Keratinocyte (primary cell): ENCODE measurements around the gene DTD1. TPM values are rescaled to one million over a fixed set of nuclear protein-coding genes. Genes with fewer than 3 reads are reported as not detected.

Source experiments
- DNase-seq: peaks from one replicate; pipeline ENCODE4 v3.0.0-alpha.2; 2011; ENCODE audit warnings: low read depth, missing footprints, low spot score
- FAIRE-seq: peaks from 2 replicates; lab custom pipeline; 2011; peaks lifted over from hg19 to GRCh38; lab: Jason Lieb, UNC
- H2AFZ ChIP-seq: 2 replicates; pipeline ENCODE4 v1.6.0; 2012; ENCODE audit warnings: low read length, control low read depth, inconsistent platforms; ENCODE audit not compliant: control insufficient read depth
- H3K27ac ChIP-seq: 2 replicates; pipeline ENCODE4 v1.5.1; 2011; ENCODE audit warnings: low read length; ENCODE audit not compliant: control insufficient read depth, insufficient read depth
- H3K27me3 ChIP-seq: 3 replicates; pipeline ENCODE4 v1.6.0; 2011; ENCODE audit warnings: low read length; ENCODE audit not compliant: control insufficient read depth, insufficient read depth; ENCODE audit errors: extremely low read depth
- H3K36me3 ChIP-seq, 2 experiments: 2 replicates in 1 of 2; 3 replicates in 1 of 2; pipeline ENCODE4 v1.5.1; 2011; ENCODE audit warnings: low read length in 2 of 2, mild to moderate bottlenecking in 1 of 2; ENCODE audit not compliant: control insufficient read depth in 2 of 2, insufficient read depth in 2 of 2; ENCODE audit errors: extremely low read depth in 1 of 2
- H3K4me1 ChIP-seq: 3 replicates; pipeline ENCODE4 v1.5.1; 2011; ENCODE audit warnings: low read length; ENCODE audit not compliant: control insufficient read depth, insufficient read depth; ENCODE audit errors: extremely low read depth
- H3K4me2 ChIP-seq: 3 replicates; pipeline ENCODE4 v1.6.0; 2011; ENCODE audit warnings: low read depth, low read length; ENCODE audit not compliant: control insufficient read depth, insufficient read depth; ENCODE audit errors: extremely low read depth
- H3K4me3 ChIP-seq, 3 experiments: fragments of 200-600 bp in 1 of 3; sonication (generic) in 1 of 3; 2 replicates in 2 of 3; 3 replicates in 1 of 3; pipeline ENCODE4 v1.5.1; 2011 to 2016; ENCODE audit warnings: low read length in 3 of 3, mild to moderate bottlenecking in 3 of 3, control low read depth in 2 of 3, inconsistent platforms in 1 of 3, low read depth in 1 of 3, mixed read lengths in 1 of 3, mixed run types in 1 of 3, moderate library complexity in 1 of 3; ENCODE audit not compliant: control insufficient read depth in 2 of 3, insufficient read depth in 2 of 3; ENCODE audit errors: extremely low read depth in 1 of 3
- H3K79me2 ChIP-seq: 2 replicates; pipeline ENCODE4 v1.6.0; 2012; ENCODE audit warnings: low read length; ENCODE audit not compliant: control insufficient read depth, insufficient read depth
- H3K9ac ChIP-seq: 3 replicates; pipeline ENCODE4 v1.6.0; 2011; ENCODE audit warnings: low read length; ENCODE audit not compliant: control insufficient read depth, insufficient read depth; ENCODE audit errors: extremely low read depth
- H3K9me1 ChIP-seq: 3 replicates; pipeline ENCODE4 v1.6.0; 2011; ENCODE audit warnings: low read length; ENCODE audit not compliant: control insufficient read depth, insufficient read depth; ENCODE audit errors: extremely low read depth
- H3K9me3 ChIP-seq: 2 replicates; pipeline ENCODE4 v1.5.1; 2012; ENCODE audit warnings: low read depth, low read length; ENCODE audit not compliant: control insufficient read depth
- H4K20me1 ChIP-seq: 3 replicates; pipeline ENCODE4 v1.6.0; 2011; ENCODE audit warnings: low read length; ENCODE audit not compliant: control insufficient read depth, insufficient read depth; ENCODE audit errors: extremely low read depth
- CTCF ChIP-seq, 3 experiments: IDR thresholded peaks in 1 of 3; conservative IDR thresholded peaks in 1 of 3; optimal IDR thresholded peaks in 1 of 3; 2 replicates in 2 of 3; 3 replicates in 1 of 3; pipeline versions ENCODE3 to v1.5.1; 2011; ENCODE audit warnings: low read length in 3 of 3, mild to moderate bottlenecking in 3 of 3, moderate library complexity in 2 of 3, control low read depth in 1 of 3, inconsistent platforms in 1 of 3; ENCODE audit not compliant: insufficient read depth in 2 of 3; ENCODE audit errors: extremely low read depth in 1 of 3
- EZH2 ChIP-seq: IDR thresholded peaks from one replicate; pipeline ENCODE4 v1.6.1; 2012; ENCODE audit warnings: inconsistent platforms, mild to moderate bottlenecking, low read length, moderate library complexity
- dilution Hi-C: fragments of 300-500 bp; cut with MboI; formaldehyde crosslinking; loops from one replicate; pipeline ENCODE4 v1.7.0; 2020; ENCODE audit warnings: low sequenced_read_pairs; ENCODE audit not compliant: extremely low pct_ligation_motif_present
- polyA plus RNA-seq, 5 experiments: library from polyadenylated mRNA; depleted of rRNA in 3 of 5; stranded (reverse) in 3 of 5; stranded (forward) in 1 of 5; unstranded in 1 of 5; fragments of >200 nt; gene quantifications; 1 replicate in 1 of 5; 2 replicates in 3 of 5; 3 replicates in 1 of 5; pipeline versions ENCODE4 v1.2.1 to v1.2.3, GENCODE V29; 2011 to 2012; ENCODE audit warnings: missing spikeins in 2 of 5, low read depth in 1 of 5, low replicate concordance in 1 of 5

Gene DTD1
- polyA plus RNA-seq, 1 donor (not counting 4 experiments of a cell fraction or from before 2014, with no cell fraction given), result 68.3 TPM

- H3K79me2 ChIP-seq, result no peaks in the 10 kb centered on the region
- dilution Hi-C loops, result no loop called here
These were observed 206.0 kb downstream of the DTD1 start for GRCh38 chr20:18793625-18794427.

GRCh38 chr20:18794428-18794787 lies 206.6 kb downstream of the DTD1 start:
- Histone ChIP-seq H2AFZ (peak overlapping the region; percentile 88), H3K27ac (peak overlapping the region; percentile 78), H3K9ac (peak overlapping the region; percentile 83), H3K4me3 (peak overlapping the region; percentile 76 to 89 (median 84)), H3K9me3 (no peaks in the 10 kb centered on the region), H3K4me2 (peak overlapping the region; percentile 80), H3K79me2 (no peaks in the 10 kb centered on the region), H3K27me3 (no peaks in the 10 kb centered on the region), H3K4me1 (peaks cover 5% of the 10 kb centered on the region), H3K9me1 (no peaks in the 10 kb centered on the region), H4K20me1 (no peaks in the 10 kb centered on the region), H3K36me3 (no peaks in the 10 kb centered on the region)
- DNase-seq, result no peak
- no peak for FAIRE-seq
- dilution Hi-C loops, result no loop called here
- no peak for TF ChIP-seq CTCF (optimal IDR thresholded peaks at IDR 0.05 in 1 of 3, IDR thresholded peaks at IDR 0.05 in 1 of 3, conservative IDR thresholded peaks at IDR 0.05 in 1 of 3; ENCODE audit: extremely low read depth in 1 of 3, insufficient read depth in 2 of 3, low read length in 3 of 3)
- TF ChIP-seq EZH2, result no peak

More at GRCh38 chr20:18793625-18794427, 206.0 kb downstream of the DTD1 start:
- TF ChIP-seq EZH2 (no peak), CTCF (optimal IDR thresholded peaks at IDR 0.05 in 1 of 3, IDR thresholded peaks at IDR 0.05 in 1 of 3, conservative IDR thresholded peaks at IDR 0.05 in 1 of 3; ENCODE audit: extremely low read depth in 1 of 3, insufficient read depth in 2 of 3, low read length in 3 of 3) (peak in 1 of 3 experiments; percentile 34)
- no peaks in the 10 kb centered on the region for H3K9me3 ChIP-seq
- no peaks in the 10 kb centered on the region for H3K36me3 ChIP-seq
- H3K4me2 ChIP-seq, result peak overlapping the region; percentile 80
- peak overlapping the region; percentile 83 for H3K9ac ChIP-seq
- FAIRE-seq, result peak; percentile 95
- peak overlapping the region; percentile 78 for H3K27ac ChIP-seq
- H2AFZ ChIP-seq, result peak overlapping the region; percentile 88
- DNase-seq, result peak; percentile 19
- H3K27me3 ChIP-seq, result no peaks in the 10 kb centered on the region
- H3K9me1 ChIP-seq, result no peaks in the 10 kb centered on the region
- peak overlapping the region; percentile 76 to 89 (median 84) for H3K4me3 ChIP-seq
- peaks cover 5% of the 10 kb centered on the region for H3K4me1 ChIP-seq
- H4K20me1 ChIP-seq, result no peaks in the 10 kb centered on the region
